Measurements from ENCODE around the gene MASTL. TPM values are rescaled to one million over a fixed set of nuclear protein-coding genes. Genes with fewer than 3 reads are reported as not detected.

Gene MASTL
- total RNA-seq (9.9 and 11.1 TPM in 2 replicates), polyA plus RNA-seq (3.5 and 4.8 TPM in 2 replicates)

- Histone ChIP-seq H3K9me2 (replicated peaks; ENCODE audit: insufficient read depth) (no peaks in the 10 kb centered on the region), H3K36me3 (replicated peaks; ENCODE audit: insufficient read depth, low read depth) (no peaks in the 10 kb centered on the region), H4K20me1 (ENCODE audit: insufficient read depth, poor library complexity, severe bottlenecking) (peaks cover 34% of the 10 kb centered on the region), H3K4me1 (ENCODE audit: insufficient read depth) (peaks cover 26% of the 10 kb centered on the region), H3K27me3 (no peaks in the 10 kb centered on the region), H3K4me2 (peak within 1 kb of the TSS; percentile 93), H2AFZ (peak within 1 kb of the TSS; percentile 70), H3K79me2 (peaks cover 67% of the 10 kb centered on the region), H3K9me3 (ENCODE audit: low read depth) (no peaks in the 10 kb centered on the region), H3K27ac (peak within 1 kb of the TSS; percentile 100), H3K4me3 (peak within 1 kb of the TSS; percentile 91)
- peak; percentile 97 for DNase-seq (ENCODE audit: low spot score)
- WGBS (ENCODE audit: low lambda C conversion rate, missing lambda C conversion rate), result under 1% methylated on average over 53 of the region's 55 CpGs
- TF ChIP-seq EZH2 (IDR thresholded peaks at IDR 0.05; ENCODE audit: borderline replicate concordance) (no peak), EZH2phosphoT487 (IDR thresholded peaks at IDR 0.05; ENCODE audit: low read depth, severe bottlenecking, unreplicated experiment) (no peak), CTCF (IDR thresholded peaks at IDR 0.05; ENCODE audit: poor library complexity) (no peak)
These were observed at the start of gene MASTL for GRCh38 chr10:27155066-27155754. Gene MASTL (plus strand): TSS chr10:27155352. CDS start chr10:27155427, 75 bp downstream.

GRCh38 chr10:27108165-27108564 is 47.0 kb upstream of the MASTL start:
- Histone ChIP-seq H3K4me1 (ENCODE audit: insufficient read depth) (no peaks in the 10 kb centered on the region), H2AFZ (no peak overlapping the region), H3K4me2 (no peak overlapping the region), H3K27ac (no peak overlapping the region), H3K9me3 (ENCODE audit: low read depth) (no peaks in the 10 kb centered on the region), H4K20me1 (ENCODE audit: insufficient read depth, poor library complexity, severe bottlenecking) (no peaks in the 10 kb centered on the region), H3K9me2 (replicated peaks; ENCODE audit: insufficient read depth) (no peaks in the 10 kb centered on the region), H3K4me3 (no peak overlapping the region), H3K27me3 (no peaks in the 10 kb centered on the region), H3K36me3 (replicated peaks; ENCODE audit: insufficient read depth, low read depth) (no peaks in the 10 kb centered on the region), H3K79me2 (no peaks in the 10 kb centered on the region)
- 96% methylated on average over 3 of the region's 3 CpGs for WGBS (ENCODE audit: low lambda C conversion rate, missing lambda C conversion rate)
- no peak for DNase-seq (ENCODE audit: low spot score)
- TF ChIP-seq EZH2 (IDR thresholded peaks at IDR 0.05; ENCODE audit: borderline replicate concordance), result no peak
- no peak for TF ChIP-seq CTCF (IDR thresholded peaks at IDR 0.05; ENCODE audit: poor library complexity)
- no peak for TF ChIP-seq EZH2phosphoT487 (IDR thresholded peaks at IDR 0.05; ENCODE audit: low read depth, severe bottlenecking, unreplicated experiment)

- no peak for TF ChIP-seq EZH2 (IDR thresholded peaks at IDR 0.05; ENCODE audit: borderline replicate concordance)
- no peak for TF ChIP-seq CTCF (IDR thresholded peaks at IDR 0.05; ENCODE audit: poor library complexity)
- TF ChIP-seq EZH2phosphoT487 (IDR thresholded peaks at IDR 0.05; ENCODE audit: low read depth, severe bottlenecking, unreplicated experiment), result no peak
- no peaks in the 10 kb centered on the region for H4K20me1 ChIP-seq (ENCODE audit: insufficient read depth, poor library complexity, severe bottlenecking)
- H3K9me3 ChIP-seq (ENCODE audit: low read depth), result no peaks in the 10 kb centered on the region
- H3K4me1 ChIP-seq (ENCODE audit: insufficient read depth), result no peaks in the 10 kb centered on the region
- H3K4me3 ChIP-seq, result no peak overlapping the region
- H2AFZ ChIP-seq, result no peak overlapping the region
- no peak overlapping the region for H3K27ac ChIP-seq
- WGBS (ENCODE audit: low lambda C conversion rate, missing lambda C conversion rate), result 98% methylated on average over 3 of the region's 3 CpGs
- no peaks in the 10 kb centered on the region for H3K27me3 ChIP-seq
- H3K79me2 ChIP-seq, result peaks cover 21% of the 10 kb centered on the region
- H3K36me3 ChIP-seq (replicated peaks; ENCODE audit: insufficient read depth, low read depth), result no peaks in the 10 kb centered on the region
- no peak for DNase-seq (ENCODE audit: low spot score)
- no peaks in the 10 kb centered on the region for H3K9me2 ChIP-seq (replicated peaks; ENCODE audit: insufficient read depth)
- no peak overlapping the region for H3K4me2 ChIP-seq
These were observed 20.8 kb upstream of the MASTL start for GRCh38 chr10:27134371-27134770.
